ENCODE measurements around the gene MAP3K7CL. TPM values are rescaled to one million over a fixed set of nuclear protein-coding genes. Genes with fewer than 3 reads are reported as not detected.

Gene MAP3K7CL
- total RNA-seq, 4 donors from 2014 or later: 6.8 to 10.4 (median 8.8) TPM

GRCh38 chr21:29224006-29224405 lies 93.6 kb downstream of the MAP3K7CL start:
- Histone ChIP-seq H3K27me3 (no peaks in the 10 kb centered on the region), H3K4me1 (peaks cover 10% of the 10 kb centered on the region), H3K4me3 (no peak overlapping the region), H3K36me3 (no peaks in the 10 kb centered on the region), H3K9me3 (no peaks in the 10 kb centered on the region), H3K27ac (no peak overlapping the region)
- DNase-seq (ENCODE audit: low spot score in 2 of 2): no peak
- TF ChIP-seq POLR2A (IDR thresholded peaks at IDR 0.05) (no peak), EP300 (IDR thresholded peaks at IDR 0.05) (no peak), POLR2AphosphoS5 (IDR thresholded peaks at IDR 0.05) (no peak), CTCF (IDR thresholded peaks at IDR 0.05) (no peak)
- WGBS: 85% methylated on average over 5 of the region's 5 CpGs

Other genes starting within 250 kb of the MAP3K7CL start
- 10 to 100 TPM; 19.0 to 42.9 (median 23.9) TPM for gene LTN1, start 137.8 kb upstream of the MAP3K7CL start, total RNA-seq
- gene RWDD2B, start 111.3 kb upstream of the MAP3K7CL start, total RNA-seq: 1 to 10 TPM; 5.7 to 9.3 (median 8.1) TPM
- gene USP16, start 106.0 kb upstream of the MAP3K7CL start, total RNA-seq: 10 to 100 TPM; 20.7 to 30.0 (median 25.5) TPM
- 10 to 100 TPM; 92.1 to 99.8 (median 95.7) TPM for gene CCT8, start 57.0 kb upstream of the MAP3K7CL start, total RNA-seq
- gene BACH1, start 168.3 kb downstream of the MAP3K7CL start, total RNA-seq: 10 to 100 TPM; 78.7 to 89.6 (median 84.0) TPM